GM19351 (cell line): Measurements from ENCODE around the gene TRIP6.
"Not testable (repeated sequence)": the region's sequence is repeated elsewhere in the genome, so short reads cannot be mapped to it uniquely, and the experiment has no call there.

Experiments
- ATAC-seq: cut with Tn5 transposase; IDR thresholded peaks from one replicate; pipeline ENCODE4 v1.9.1; 2021; ENCODE audit warnings: mild to moderate bottlenecking, moderate library complexity; ENCODE audit not compliant: unreplicated experiment

Gene TRIP6

GRCh38 chr7:100910443-100910842, 43.3 kb downstream of the TRIP6 start:
- not testable (repeated sequence) for ATAC-seq

- no peak for ATAC-seq
Observed at GRCh38 chr7:100911484-100911883, 44.3 kb downstream of the TRIP6 start.

DNA sequence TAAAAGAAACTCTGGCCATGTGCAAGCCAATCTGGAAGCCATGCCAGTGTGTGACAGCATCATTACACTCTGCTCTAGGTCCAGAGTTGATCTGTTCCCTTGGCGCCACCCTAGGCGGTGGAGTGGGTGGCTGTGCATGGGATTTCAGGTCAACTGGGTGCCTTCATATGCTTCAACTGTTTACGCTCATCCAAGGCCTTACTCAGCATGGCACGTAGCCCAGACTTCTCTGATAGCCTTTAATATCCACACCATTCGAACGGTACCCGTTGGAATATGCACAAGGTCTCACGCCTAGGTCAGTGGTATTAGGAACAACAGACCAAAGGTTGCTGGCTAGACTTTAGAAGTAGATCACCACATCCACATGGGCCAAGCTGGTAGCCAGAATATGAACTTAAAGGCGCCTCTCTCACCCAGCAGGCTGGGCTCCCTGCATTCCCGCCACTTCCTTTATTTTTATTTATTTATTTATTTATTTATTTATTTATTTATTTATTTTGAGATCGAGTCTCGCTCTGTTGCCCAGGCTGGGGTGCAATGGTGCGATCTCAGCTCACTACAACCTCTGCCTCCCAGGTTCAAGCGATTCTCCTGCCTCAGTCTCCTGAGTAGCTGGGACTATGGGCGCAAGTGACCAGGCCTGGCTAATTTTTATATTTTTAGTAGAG, 47.2 kb downstream of the TRIP6 start:
- ATAC-seq = no peak

- ATAC-seq = no peak
Observed at GRCh38 chr7:100914879-100915447, 47.8 kb downstream of the TRIP6 start.

DNA sequence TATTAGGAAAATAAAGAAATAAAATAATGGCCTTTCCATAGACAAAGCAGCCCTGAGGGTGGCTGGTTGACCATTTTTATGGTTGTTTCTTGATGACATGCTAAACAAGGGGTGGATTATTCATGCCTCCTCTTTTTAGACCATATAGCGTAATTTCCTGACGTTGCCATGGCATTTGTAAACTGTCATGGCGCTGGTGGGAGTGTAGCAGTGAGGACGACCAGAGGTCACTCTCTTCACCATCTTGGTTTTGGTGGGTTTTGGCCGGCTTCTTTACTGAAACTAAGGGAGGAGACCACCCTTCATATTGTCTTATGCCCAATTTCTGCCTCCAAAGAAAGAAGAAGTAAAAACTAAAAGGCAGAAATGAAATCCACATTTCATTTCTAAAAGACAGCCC, 52.1 kb downstream of the TRIP6 start:
- ATAC-seq = not testable (repeated sequence)

GRCh38 chr7:100919779-100920437, 52.7 kb downstream of the TRIP6 start:
- ATAC-seq = not testable (repeated sequence)

DNA sequence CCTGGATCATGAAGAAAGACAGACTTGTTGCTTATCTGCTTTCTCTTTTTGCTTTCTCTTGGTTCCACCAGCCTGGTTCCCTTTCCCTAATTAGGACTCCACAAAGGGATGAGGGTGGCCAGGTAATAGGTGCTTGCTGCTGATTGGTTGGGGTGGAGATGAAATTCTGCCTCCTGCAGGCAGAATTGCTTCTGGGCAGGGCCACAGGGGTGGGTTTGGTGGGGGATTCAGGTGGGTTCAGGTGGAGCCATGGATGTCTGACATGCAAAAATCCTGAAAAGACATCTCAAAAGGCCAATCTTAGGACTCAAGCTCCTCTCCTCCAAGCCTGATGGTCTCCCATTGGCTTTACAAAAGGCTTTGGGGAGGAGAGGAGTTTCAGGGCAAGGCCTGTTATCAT, 53.9 kb downstream of the TRIP6 start:
- no peak for ATAC-seq
